HL-60 (cell line): Measurements from ENCODE around the gene EPN1.

Experiments
- GABPA ChIP-seq: IDR thresholded peaks from 2 replicates; pipeline ENCODE4 v1.6.1; 2012; ENCODE audit warnings: low read depth
- POLR2AphosphoS5 ChIP-seq: IDR thresholded peaks from 2 replicates; pipeline ENCODE4 v1.6.1; 2012; ENCODE audit warnings: low read depth
- TF ChIP-seq, protein P1 (sequence below): IDR thresholded peaks from one replicate; pipeline ENCODE4 v1.5.1; 2011; ENCODE audit warnings: low read length, control low read depth, inconsistent platforms; ENCODE audit not compliant: insufficient read depth
- TF ChIP-seq, protein P2 (sequence below): IDR thresholded peaks from 2 replicates; pipeline ENCODE4 v1.6.1; 2012; ENCODE audit warnings: low read depth; ENCODE audit not compliant: insufficient replicate concordance

DNA sequence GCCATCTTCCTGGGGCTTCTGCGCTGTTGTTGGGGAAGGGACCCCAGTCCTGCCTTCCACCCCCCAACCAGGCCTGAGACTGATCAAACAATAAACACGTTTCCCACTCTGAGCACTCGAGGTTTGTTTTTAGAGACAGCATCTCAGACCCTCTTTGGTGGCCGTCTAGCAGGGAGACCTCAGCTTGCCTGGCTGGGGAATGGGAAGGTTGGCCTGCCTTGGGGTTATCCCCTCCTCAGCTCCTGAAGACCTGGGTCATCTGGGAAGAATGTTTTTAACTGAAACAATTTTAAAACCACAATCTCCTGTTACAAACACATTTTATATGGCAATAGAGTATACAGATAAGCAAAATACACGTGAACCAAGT, 29.5 kb upstream of the EPN1 start:
- TF ChIP-seq, protein P1, sequence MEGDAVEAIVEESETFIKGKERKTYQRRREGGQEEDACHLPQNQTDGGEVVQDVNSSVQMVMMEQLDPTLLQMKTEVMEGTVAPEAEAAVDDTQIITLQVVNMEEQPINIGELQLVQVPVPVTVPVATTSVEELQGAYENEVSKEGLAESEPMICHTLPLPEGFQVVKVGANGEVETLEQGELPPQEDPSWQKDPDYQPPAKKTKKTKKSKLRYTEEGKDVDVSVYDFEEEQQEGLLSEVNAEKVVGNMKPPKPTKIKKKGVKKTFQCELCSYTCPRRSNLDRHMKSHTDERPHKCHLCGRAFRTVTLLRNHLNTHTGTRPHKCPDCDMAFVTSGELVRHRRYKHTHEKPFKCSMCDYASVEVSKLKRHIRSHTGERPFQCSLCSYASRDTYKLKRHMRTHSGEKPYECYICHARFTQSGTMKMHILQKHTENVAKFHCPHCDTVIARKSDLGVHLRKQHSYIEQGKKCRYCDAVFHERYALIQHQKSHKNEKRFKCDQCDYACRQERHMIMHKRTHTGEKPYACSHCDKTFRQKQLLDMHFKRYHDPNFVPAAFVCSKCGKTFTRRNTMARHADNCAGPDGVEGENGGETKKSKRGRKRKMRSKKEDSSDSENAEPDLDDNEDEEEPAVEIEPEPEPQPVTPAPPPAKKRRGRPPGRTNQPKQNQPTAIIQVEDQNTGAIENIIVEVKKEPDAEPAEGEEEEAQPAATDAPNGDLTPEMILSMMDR: no peak
- TF ChIP-seq, protein P2, sequence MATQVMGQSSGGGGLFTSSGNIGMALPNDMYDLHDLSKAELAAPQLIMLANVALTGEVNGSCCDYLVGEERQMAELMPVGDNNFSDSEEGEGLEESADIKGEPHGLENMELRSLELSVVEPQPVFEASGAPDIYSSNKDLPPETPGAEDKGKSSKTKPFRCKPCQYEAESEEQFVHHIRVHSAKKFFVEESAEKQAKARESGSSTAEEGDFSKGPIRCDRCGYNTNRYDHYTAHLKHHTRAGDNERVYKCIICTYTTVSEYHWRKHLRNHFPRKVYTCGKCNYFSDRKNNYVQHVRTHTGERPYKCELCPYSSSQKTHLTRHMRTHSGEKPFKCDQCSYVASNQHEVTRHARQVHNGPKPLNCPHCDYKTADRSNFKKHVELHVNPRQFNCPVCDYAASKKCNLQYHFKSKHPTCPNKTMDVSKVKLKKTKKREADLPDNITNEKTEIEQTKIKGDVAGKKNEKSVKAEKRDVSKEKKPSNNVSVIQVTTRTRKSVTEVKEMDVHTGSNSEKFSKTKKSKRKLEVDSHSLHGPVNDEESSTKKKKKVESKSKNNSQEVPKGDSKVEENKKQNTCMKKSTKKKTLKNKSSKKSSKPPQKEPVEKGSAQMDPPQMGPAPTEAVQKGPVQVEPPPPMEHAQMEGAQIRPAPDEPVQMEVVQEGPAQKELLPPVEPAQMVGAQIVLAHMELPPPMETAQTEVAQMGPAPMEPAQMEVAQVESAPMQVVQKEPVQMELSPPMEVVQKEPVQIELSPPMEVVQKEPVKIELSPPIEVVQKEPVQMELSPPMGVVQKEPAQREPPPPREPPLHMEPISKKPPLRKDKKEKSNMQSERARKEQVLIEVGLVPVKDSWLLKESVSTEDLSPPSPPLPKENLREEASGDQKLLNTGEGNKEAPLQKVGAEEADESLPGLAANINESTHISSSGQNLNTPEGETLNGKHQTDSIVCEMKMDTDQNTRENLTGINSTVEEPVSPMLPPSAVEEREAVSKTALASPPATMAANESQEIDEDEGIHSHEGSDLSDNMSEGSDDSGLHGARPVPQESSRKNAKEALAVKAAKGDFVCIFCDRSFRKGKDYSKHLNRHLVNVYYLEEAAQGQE: no peak
- TF ChIP-seq POLR2AphosphoS5 (no peak), GABPA (no peak)
